ENCODE results near the gene DNAAF9.

GRCh38 chr20:3403741-3404140 lies 3.7 kb downstream of the DNAAF9 start:
- TF ChIP-seq CTCF (IDR thresholded peaks at IDR 0.05; ENCODE audit: insufficient read depth, low read depth, low read length) = no peak
- TF ChIP-seq EZH2 (IDR thresholded peaks at IDR 0.05; ENCODE audit: insufficient read depth, low read length) = no peak
